NOMO-1 (cell line): Measurements from ENCODE around the gene DIP2B.
"Not testable (repeated sequence)": the region's sequence is repeated elsewhere in the genome, so short reads cannot be mapped to it uniquely, and the experiment has no call there.

Experiments
- DNase-seq, 2 experiments: peaks; one replicate each; lab custom pipeline; 2025; ENCODE audit not compliant: unreplicated experiment in 2 of 2; lab: John Stamatoyannopoulos, UW

Gene DIP2B

GRCh38 chr12:50764286-50765094, 259.7 kb downstream of the DIP2B start:
- peak; percentile 51 to 70 for DNase-seq

DNA sequence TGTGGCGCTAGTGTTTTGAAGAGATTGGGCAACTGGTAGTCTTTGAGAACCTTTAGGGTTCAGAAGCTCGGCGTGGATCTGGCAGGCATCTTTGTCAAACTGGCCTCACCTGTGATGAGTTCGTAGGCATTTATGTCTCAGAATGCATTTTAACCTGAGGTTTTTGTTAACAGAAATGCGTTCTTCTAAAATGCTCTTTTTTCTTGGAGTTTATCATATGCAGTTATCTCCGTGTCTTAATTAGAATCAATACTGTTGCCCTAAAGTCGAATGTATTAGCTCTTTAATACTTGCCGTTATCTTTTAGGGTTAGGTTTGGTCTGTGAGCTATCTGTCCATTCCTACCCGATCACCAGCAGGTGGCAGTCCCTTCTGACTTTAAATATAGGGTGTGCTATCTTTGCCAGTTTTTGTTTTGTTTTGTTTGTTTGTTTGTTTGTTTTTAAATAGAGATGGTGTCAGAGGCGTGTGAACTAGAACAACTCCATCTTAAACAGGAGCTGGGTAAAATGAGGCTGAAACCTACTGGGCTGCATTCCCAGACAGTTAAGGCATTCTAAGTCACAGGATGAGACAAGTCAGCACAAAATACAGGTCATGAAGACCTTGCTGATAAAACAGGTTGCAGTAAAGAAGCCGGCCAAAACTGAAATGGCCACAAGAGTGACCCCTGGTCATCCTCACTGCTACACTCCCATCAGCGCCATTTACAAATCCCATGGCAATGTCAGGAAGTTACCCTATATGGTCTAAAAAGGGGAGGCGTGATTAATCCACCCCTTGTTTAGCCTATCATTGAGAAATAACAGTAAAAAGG, 260.5 kb downstream of the DIP2B start:
- DNase-seq, result peak; percentile 24 to 48

DNA sequence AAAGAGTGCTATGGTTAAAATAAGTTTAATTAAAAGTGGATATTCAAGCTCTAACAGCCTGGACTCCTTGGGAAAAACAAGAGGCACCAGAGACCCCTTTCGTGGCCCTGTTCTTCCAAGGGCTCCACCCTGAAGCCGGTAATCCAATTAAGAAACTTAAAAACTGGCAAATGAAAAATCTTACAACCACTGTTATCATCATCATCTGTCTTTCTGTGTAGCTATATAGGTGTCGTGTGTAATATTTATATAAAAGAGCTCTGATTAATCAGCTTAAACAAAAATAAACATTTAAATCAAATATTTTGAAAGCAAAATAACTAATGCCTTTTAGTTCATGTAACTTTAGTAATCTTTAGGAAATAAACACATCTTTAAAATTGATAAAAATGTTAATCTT, 263.6 kb downstream of the DIP2B start:
- no peak for DNase-seq

GRCh38 chr12:50768813-50769212, 264.0 kb downstream of the DIP2B start:
- not testable (repeated sequence) for DNase-seq

DNA sequence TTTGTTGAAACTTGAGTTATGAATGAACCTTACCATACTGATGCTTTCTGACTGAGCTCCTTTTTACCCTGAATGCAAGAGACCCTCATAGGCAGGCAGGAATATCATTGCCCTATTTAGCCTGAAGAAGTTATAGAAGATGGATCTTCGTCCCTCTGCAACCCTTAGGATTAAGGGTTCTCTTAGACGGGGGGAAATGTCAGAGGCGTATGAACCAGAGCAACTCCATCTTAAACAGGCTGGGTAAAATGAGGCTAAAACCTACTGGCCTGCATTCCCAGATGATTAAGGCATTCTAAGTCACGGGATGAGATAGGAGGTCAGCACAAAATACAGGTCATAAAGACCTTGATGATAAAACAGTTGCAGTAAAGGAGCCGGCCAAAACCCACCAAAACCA, 266.6 kb downstream of the DIP2B start:
- no peak for DNase-seq

GRCh38 chr12:50772470-50772869, 267.7 kb downstream of the DIP2B start:
- DNase-seq, result no peak

- DNase-seq, result no peak
Observed at GRCh38 chr12:50772877-50773276, 268.1 kb downstream of the DIP2B start.

DNA sequence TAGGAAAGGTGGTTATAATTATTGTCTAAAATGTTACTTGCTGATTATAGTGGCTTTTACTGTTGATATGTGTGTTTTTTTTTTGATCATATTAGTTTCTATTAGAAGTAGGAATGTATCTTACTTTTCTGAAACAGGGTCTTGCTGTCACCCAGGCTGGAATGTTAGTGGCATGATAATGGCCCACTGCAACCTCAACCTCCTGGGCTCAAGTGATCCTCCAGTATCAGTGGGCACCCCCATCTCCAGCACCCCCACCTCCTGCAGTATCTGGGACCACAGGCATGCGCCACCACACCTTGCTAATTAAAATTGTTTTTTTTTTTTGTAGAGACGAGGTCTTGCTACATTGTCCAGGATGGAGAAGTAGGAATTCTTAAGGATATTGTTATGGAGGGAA, 270.5 kb downstream of the DIP2B start:
- DNase-seq, result no peak

DNA sequence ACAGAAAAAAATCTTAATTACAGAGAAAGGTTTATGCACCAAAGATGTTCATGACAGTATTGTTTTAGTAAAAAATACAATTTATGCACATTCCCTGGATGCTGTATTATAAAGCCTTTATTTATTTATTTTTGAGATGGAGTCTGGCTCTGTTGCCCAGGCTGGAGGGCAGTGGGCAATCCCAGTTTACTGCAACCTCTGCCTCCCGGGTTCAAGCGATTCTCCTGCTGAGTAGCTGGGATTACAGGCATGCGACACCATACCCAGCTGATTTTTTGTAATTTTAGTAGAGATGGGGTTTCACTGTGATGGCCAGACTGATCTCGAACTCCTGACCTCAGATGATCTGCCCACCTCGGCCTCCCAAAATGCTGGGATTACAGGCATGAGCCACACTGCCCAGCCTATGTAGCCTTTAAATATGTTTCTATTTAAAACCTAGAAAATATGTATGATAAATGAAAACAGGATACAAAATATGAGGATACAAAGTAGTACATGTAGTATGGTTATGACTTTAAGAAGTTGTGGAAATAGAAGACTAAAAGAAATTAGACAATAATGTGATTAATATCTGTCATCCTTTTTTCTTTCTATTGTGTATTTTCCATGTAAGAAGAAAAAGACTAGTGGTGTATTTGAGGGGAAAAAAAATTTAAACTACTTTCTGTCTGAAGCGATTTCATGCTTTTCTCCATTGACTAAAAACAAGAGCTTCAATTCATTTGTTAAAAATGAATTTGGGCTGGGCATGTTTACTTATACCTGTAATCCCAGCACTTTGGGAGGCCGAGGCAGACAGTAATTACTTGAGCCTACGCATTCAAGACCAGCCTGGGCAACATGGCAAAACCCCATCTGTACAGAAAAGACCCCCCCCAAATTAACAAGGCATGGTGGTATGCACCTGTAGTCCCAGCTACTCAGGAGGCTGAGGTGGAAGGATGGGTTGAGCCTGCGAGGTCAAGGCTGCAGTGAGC, 272.3 kb downstream of the DIP2B start:
- no peak for DNase-seq

GRCh38 chr12:50778663-50779590, 274.1 kb downstream of the DIP2B start:
- DNase-seq, result no peak

GRCh38 chr12:50780013-50780412, 275.2 kb downstream of the DIP2B start:
- no peak for DNase-seq

GRCh38 chr12:50784501-50784900, 279.7 kb downstream of the DIP2B start:
- no peak for DNase-seq

DNA sequence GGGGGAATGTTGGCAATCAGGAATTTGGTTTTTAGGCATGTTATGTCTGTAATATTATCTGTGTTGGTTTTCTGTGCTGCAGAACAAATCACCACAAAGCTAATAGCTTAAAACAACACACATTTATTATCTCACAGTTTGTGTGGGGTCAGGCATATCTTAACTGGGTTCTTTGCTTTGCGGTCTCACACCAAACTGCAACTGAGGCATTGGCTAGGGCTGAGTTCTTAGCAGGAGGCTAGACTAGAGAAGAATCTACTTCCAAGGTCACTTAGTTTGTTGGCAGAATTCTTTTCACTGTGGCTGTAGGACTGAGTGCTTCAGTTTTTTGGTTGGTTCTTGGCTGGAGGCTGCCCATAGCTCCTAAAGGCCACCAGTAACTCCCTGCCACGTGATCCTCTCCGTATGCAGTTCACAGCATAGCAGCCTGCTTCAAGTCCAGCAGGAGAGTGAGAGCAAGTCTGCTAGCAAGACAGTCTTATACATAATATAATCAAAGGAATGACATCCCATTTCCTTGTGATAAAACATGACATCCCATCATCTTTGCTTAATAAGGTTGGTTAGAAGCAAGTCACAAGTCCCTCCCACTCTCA, 280.7 kb downstream of the DIP2B start:
- DNase-seq, result no peak

GRCh38 chr12:50786498-50787231, 281.9 kb downstream of the DIP2B start:
- no peak for DNase-seq

GRCh38 chr12:50787618-50788017, 282.8 kb downstream of the DIP2B start:
- no peak for DNase-seq

DNA sequence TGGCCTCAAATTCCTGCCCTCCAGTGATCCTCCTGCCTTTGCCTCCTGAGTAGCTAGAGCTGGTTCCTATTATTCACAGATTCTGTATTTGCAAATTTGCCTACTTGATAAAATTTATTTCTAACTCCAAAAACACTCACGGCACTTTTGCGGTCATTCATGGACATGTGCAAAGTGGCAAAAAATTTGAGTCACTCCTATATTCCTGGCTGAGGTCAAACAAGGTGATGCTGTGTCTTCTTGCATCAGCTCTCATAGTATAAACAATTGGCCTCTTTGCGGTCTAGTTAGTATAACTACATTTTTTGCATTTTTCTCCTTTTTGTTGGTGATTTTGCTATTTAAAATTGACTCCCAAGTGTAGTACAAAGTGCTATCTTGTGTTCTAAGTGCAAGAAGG, 283.8 kb downstream of the DIP2B start:
- no peak for DNase-seq

DNA sequence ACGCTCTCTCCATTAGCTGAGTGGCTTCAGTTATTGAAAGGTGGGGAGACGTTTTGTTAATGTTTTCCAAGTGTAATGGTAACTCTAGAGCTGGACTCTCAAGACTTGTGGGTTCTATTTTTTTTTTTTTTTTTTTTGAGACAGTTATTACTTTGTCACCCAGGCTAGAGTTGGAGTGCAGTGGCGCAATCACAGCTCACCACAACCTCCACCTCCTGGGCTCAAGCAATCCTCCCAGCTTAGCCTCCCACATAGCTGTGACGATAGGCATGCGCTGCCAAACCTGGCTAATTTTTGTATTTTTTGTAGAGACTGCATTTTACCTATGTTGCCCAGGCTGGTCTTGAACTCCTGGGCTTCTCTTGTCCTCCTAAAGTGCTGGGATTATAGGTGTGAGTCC, 285.3 kb downstream of the DIP2B start:
- no peak for DNase-seq
